ENCODE data around the gene CR1L.
"Not testable (repeated sequence)": the region's sequence is repeated elsewhere in the genome, so short reads cannot be mapped to it uniquely, and the experiment has no call there.

Gene CR1L

GRCh38 chr1:207766569-207766968 is 121.6 kb downstream of the CR1L start:
- Histone ChIP-seq H3K9ac (ENCODE audit: low read length in 5 of 5) (no peak overlapping the region), H3K9me3 (ENCODE audit: control insufficient read depth in 5 of 5, low read length in 5 of 5) (no peaks in the 10 kb centered on the region), H3K36me3 (ENCODE audit: control insufficient read depth in 5 of 5, insufficient read depth in 5 of 5, low read length in 5 of 5) (peaks cover 34 to 62% (median 43%) of the 10 kb centered on the region in 5 donors), H3K27ac (ENCODE audit: low read depth, low read length) (no peak overlapping the region), H3K4me3 (ENCODE audit: low read depth in 1 of 5, low read length in 5 of 5) (no peak overlapping the region), H3K4me1 (ENCODE audit: control insufficient read depth in 5 of 5, insufficient read depth in 5 of 5, low read length in 5 of 5) (no peaks in the 10 kb centered on the region), H3K27me3 (ENCODE audit: control insufficient read depth in 5 of 5, insufficient read depth in 4 of 5, low read length in 5 of 5) (no peaks in the 10 kb centered on the region)

- not testable (repeated sequence) for H3K9ac ChIP-seq (ENCODE audit: low read length in 5 of 5); H3K9me3 ChIP-seq (ENCODE audit: control insufficient read depth in 5 of 5, low read length in 5 of 5); H3K27ac ChIP-seq (ENCODE audit: low read depth, low read length); H3K4me1 ChIP-seq (ENCODE audit: control insufficient read depth in 5 of 5, insufficient read depth in 5 of 5, low read length in 5 of 5); H3K27me3 ChIP-seq (ENCODE audit: control insufficient read depth in 5 of 5, insufficient read depth in 4 of 5, low read length in 5 of 5); H3K4me3 ChIP-seq (ENCODE audit: low read depth in 1 of 5, low read length in 5 of 5)
- H3K36me3 ChIP-seq (ENCODE audit: control insufficient read depth in 5 of 5, insufficient read depth in 5 of 5, low read length in 5 of 5) = peaks cover 9 to 32% (median 27%) of the 10 kb centered on the region in 5 donors
Measured at GRCh38 chr1:207770514-207770913, 125.6 kb downstream of the CR1L start.

All from subcutaneous abdominal adipose tissue (tissue), 5 donors.